DND-41 (cell line): ENCODE measurements around the gene NOL4L.

Experiments
- ATAC-seq: fragments of 200-7000 bp; cut with Tn5 transposase; 3 replicates; pipeline ENCODE4 v1.9.1; 2021; ENCODE audit warnings: low read depth; ENCODE audit not compliant: insufficient read depth
- DNase-seq: peaks from one replicate; pipeline ENCODE4 v3.0.0-alpha.2; 2020
- H2AFZ ChIP-seq: 2 replicates; pipeline ENCODE4 v1.6.0; 2012; ENCODE audit warnings: low read depth, low read length
- H3K27ac ChIP-seq: 2 replicates; pipeline ENCODE4 v1.5.1; 2012; ENCODE audit warnings: low read length, inconsistent platforms
- H3K27me3 ChIP-seq: fragments of 200-600 bp; sonication (generic); 2 replicates; pipeline ENCODE4 v1.6.0; 2012; ENCODE audit warnings: low read length, mild to moderate bottlenecking, inconsistent platforms; ENCODE audit not compliant: insufficient read depth, poor library complexity
- H3K36me3 ChIP-seq: 2 replicates; pipeline ENCODE4 v1.5.1; 2012; ENCODE audit warnings: low read length, inconsistent platforms; ENCODE audit not compliant: insufficient read depth
- H3K4me1 ChIP-seq: 2 replicates; pipeline ENCODE4 v1.5.1; 2012; ENCODE audit warnings: mild to moderate bottlenecking, low read length; ENCODE audit not compliant: insufficient read depth
- H3K4me2 ChIP-seq: 2 replicates; pipeline ENCODE4 v1.6.0; 2012; ENCODE audit warnings: mild to moderate bottlenecking, moderate library complexity, low read length, inconsistent platforms; ENCODE audit not compliant: insufficient read depth
- H3K4me3 ChIP-seq, 2 experiments: fragments of 200-600 bp in 1 of 2; shearing (Covaris generic) in 1 of 2; 2 replicates each; pipeline ENCODE4 v1.5.1; 2012 to 2016; ENCODE audit warnings: inconsistent platforms in 2 of 2, low read length in 2 of 2, mild to moderate bottlenecking in 2 of 2, low read depth in 1 of 2, moderate library complexity in 1 of 2
- H3K79me2 ChIP-seq: 2 replicates; pipeline ENCODE4 v1.6.0; 2012; ENCODE audit warnings: low read length, inconsistent platforms; ENCODE audit not compliant: insufficient read depth
- H3K9ac ChIP-seq: 2 replicates; pipeline ENCODE4 v1.6.0; 2012; ENCODE audit warnings: low read depth, mild to moderate bottlenecking, inconsistent platforms, low read length, moderate library complexity
- H3K9me3 ChIP-seq: 2 replicates; pipeline ENCODE4 v1.5.1; 2012; ENCODE audit warnings: low read length, moderate library complexity, mild to moderate bottlenecking, inconsistent platforms; ENCODE audit not compliant: insufficient read depth, severe bottlenecking
- H4K20me1 ChIP-seq: 2 replicates; pipeline ENCODE4 v1.6.0; 2012; ENCODE audit warnings: low read length; ENCODE audit not compliant: insufficient read depth
- EZH2 ChIP-seq: IDR thresholded peaks from 3 replicates; pipeline ENCODE4 v1.6.1; 2012; ENCODE audit warnings: borderline replicate concordance, low read depth, mild to moderate bottlenecking, moderate library complexity, low read length, inconsistent platforms; ENCODE audit not compliant: severe bottlenecking
- TF ChIP-seq, protein P1 (sequence below): IDR thresholded peaks from 2 replicates; pipeline ENCODE4 v1.5.1; 2012; ENCODE audit warnings: borderline replicate concordance, low read length, moderate library complexity, mild to moderate bottlenecking; ENCODE audit not compliant: poor library complexity, severe bottlenecking; ENCODE audit errors: extremely low read depth

The NOL4L gene

DNA sequence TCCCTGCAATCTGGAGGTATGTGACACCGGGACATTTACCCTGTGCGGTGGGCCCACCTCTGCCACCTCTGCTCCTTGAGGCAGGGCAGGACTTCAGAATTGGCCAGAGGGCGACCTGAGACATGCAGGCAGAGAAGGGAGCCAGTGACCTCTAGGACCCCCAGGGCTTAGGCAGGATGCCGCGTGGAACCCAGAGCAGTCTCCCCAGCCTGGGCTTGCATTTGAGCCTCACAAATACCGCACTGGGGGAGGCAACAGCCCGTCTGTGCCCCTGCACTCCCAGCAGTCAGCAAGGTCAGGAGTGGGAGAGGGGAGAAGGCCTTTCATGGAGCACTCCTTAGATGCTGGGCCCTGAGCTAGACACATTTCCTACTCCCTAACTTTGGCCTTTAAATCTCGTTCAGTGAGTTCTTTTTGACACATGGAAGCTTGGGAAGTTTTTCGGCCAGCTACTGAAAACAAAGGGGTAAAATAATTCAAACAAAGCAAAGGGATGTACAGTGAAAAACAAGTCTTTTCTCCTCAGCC, 46.9 kb upstream of the NOL4L start:
- no peaks in the 10 kb centered on the region for H3K36me3 ChIP-seq
- no peaks in the 10 kb centered on the region for H3K79me2 ChIP-seq
- no peaks in the 10 kb centered on the region; the same call in 1 of the 2 replicates for H4K20me1 ChIP-seq
- no peaks in the 10 kb centered on the region for H3K9me3 ChIP-seq
- DNase-seq (no peak), ATAC-seq (no peak)
- H3K4me3 ChIP-seq = no peak overlapping the region
- TF ChIP-seq EZH2 = no peak
- TF ChIP-seq, protein P1, sequence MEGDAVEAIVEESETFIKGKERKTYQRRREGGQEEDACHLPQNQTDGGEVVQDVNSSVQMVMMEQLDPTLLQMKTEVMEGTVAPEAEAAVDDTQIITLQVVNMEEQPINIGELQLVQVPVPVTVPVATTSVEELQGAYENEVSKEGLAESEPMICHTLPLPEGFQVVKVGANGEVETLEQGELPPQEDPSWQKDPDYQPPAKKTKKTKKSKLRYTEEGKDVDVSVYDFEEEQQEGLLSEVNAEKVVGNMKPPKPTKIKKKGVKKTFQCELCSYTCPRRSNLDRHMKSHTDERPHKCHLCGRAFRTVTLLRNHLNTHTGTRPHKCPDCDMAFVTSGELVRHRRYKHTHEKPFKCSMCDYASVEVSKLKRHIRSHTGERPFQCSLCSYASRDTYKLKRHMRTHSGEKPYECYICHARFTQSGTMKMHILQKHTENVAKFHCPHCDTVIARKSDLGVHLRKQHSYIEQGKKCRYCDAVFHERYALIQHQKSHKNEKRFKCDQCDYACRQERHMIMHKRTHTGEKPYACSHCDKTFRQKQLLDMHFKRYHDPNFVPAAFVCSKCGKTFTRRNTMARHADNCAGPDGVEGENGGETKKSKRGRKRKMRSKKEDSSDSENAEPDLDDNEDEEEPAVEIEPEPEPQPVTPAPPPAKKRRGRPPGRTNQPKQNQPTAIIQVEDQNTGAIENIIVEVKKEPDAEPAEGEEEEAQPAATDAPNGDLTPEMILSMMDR = no peak
- peaks cover 4% of the 10 kb centered on the region for H3K4me1 ChIP-seq
- no peak overlapping the region for H2AFZ ChIP-seq
- H3K27me3 ChIP-seq = no peaks in the 10 kb centered on the region
- no peak overlapping the region for H3K27ac ChIP-seq
- no peak overlapping the region for H3K4me2 ChIP-seq
- H3K9ac ChIP-seq = no peak overlapping the region

DNA sequence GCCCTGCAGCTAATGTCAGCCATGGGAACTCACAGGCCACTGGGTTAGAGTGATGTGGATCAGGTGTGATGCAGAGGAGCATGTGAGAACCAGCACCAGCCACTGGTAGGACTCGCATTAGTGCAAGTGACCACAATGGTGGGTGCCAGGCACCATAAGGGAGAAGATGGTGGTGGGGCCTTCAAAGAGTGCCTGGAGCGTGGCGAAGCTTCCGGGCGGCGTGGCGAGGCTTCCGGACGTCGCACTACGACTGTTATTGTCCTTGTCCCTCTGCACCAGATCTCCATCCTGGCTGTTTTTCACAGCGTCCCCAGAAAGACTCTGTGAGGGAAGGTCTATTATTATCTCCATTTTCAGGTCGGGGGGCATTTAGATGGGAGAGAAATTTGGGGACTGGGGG, 44.7 kb upstream of the NOL4L start:
- Histone ChIP-seq H3K36me3 (no peaks in the 10 kb centered on the region), H4K20me1 (no peaks in the 10 kb centered on the region; the same call in 1 of the 2 replicates), H3K4me3 (no peak overlapping the region), H3K4me1 (peaks cover 7% of the 10 kb centered on the region), H3K79me2 (no peaks in the 10 kb centered on the region), H3K4me2 (no peak overlapping the region), H2AFZ (no peak overlapping the region), H3K27me3 (peaks cover 6% of the 10 kb centered on the region), H3K27ac (no peak overlapping the region), H3K9me3 (no peaks in the 10 kb centered on the region), H3K9ac (no peak overlapping the region)
- DNase-seq (no peak), ATAC-seq (no peak)
- TF ChIP-seq EZH2 = no peak
- TF ChIP-seq, protein P1 = no peak

DNA sequence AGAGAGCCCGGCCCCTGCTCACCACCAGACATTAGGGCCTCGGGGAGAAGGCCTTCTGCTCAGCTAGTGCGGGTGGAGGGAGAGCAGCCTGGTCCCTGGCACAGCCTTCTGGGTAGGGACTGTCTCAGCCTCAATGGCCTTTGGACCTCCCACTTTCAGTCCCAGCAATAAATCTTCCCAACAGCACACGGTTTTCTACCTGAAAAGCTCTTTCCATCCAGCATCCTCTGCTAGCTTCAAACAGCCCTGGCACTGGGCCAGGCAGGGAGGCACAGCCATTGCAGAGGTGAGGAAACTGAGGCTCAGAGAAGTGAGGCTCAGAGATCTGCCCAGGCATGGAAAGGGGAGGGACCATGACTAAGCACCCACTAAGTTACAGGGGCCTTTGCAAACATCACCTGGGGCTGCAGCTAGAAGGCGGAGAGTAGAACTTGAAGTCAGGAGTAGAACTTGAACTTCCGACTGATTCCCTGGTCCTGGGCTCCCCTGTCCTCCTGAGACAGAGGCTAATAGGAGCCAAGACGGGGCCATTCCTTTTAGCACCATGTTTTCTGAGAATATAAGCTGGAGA, 43.9 kb upstream of the NOL4L start:
- H2AFZ ChIP-seq = no peak overlapping the region
- H3K9ac ChIP-seq = no peak overlapping the region
- peaks cover 7% of the 10 kb centered on the region for H3K4me1 ChIP-seq
- no peaks in the 10 kb centered on the region for H3K9me3 ChIP-seq
- no peaks in the 10 kb centered on the region for H3K36me3 ChIP-seq
- peaks cover 6% of the 10 kb centered on the region for H3K27me3 ChIP-seq
- no peak for ATAC-seq
- no peak overlapping the region for H3K27ac ChIP-seq
- no peak for TF ChIP-seq EZH2
- TF ChIP-seq, protein P1 = no peak
- H3K79me2 ChIP-seq = no peaks in the 10 kb centered on the region
- H4K20me1 ChIP-seq = no peaks in the 10 kb centered on the region; the same call in 1 of the 2 replicates
- H3K4me3 ChIP-seq = no peak overlapping the region
- no peak overlapping the region for H3K4me2 ChIP-seq
- no peak for DNase-seq
